ENCODE measurements around the gene GAK.

Gene GAK

GRCh38 chr4:964346-965025, 32.4 kb upstream of the GAK start:
- DNase-seq = no peak

DNA sequence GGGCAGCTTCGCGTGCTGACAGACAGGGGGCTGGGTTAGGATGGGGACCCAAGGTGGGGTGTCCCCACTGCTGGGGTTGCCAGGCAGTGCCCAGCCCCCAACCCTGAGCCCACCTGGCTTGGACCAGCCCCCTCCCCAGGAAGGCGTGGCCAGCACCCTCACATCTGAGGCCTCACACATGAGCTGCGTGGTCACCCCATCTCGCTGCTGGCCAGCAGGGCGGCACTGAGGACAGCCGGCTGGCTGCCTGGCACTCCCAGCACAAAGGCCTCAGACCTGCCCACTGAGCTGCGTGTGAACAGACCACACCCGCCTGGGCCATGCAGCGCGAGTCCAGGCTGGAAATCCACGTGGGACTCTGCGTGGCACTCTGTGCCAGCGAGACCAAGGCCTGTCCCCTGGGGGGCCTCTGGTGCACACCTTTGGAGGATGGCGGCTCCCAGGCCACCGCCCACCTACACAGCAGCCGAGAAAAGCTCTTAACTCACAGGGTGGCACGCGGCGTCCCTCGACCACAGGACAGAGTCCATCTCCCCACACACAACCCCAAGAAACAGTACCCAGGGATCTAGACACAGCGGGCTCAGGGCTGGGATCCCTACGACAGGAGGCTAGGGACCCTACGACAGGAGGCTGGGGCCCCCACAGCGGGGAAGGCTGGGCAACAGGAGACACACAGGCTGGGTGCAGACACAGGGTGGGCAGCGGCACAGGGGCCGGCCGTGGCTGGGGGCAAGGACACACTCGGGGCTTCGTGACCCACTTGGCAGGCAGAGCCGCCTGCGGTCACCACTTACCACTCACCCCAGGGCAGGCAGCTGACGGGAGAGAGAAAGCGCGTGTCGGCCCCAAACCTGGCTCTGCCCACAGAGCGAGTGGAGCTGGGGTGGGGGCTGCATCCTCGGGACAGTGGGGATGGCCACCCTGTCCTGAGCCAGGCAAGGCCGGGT, 31.4 kb upstream of the GAK start:
- DNase-seq = no peak

- no peak for DNase-seq
These were observed 30.4 kb upstream of the GAK start for GRCh38 chr4:962231-963208.

DNA sequence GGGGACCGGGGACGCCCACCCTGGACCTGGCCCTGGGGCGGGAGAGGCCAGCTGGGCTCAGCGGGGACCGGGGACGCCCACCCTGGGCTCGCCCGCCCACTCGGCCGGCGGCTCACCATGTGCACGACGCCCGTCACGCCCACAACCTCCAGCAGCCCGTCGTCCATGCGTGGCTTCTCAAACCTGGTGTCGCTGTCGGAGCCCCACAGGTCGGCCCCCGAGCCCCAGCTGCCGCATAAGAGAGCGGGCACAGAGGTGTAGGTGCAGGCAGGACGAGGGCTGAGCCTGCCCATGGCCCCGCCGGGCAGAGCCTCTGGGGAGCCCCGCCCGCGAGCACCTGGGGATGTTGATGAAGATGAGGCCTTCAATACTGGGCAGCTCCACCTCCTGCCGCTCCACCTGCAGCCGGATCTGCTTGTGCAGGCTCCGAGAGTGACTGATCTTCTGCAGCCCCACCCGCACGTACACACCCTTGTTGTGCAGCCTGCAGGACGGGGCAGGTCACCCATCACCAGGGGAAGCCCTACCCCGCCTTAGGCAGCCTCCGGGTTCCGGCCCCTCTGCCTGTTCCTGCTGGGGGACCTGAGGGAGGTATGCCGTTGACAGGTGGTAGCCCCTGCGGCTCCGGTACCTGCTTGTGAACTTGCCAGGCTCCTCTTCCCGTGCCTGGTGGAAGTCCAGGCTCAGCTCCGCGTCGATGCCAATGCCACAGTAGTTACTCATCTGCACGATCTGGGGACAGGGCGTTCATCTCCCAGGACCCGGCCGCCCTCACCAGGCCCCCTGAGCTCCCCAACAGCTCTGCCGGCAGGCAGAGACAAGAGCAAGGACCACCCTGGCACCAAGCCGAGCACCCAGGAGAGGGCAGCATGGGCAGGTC, 29.5 kb upstream of the GAK start:
- DNase-seq = no peak

GRCh38 chr4:960636-961350, 28.7 kb upstream of the GAK start:
- DNase-seq = no peak

- no peak for DNase-seq
These were observed 28.1 kb upstream of the GAK start for GRCh38 chr4:960140-960635.

- no peak for DNase-seq
These were observed 27.4 kb upstream of the GAK start for GRCh38 chr4:959338-960139.

DNA sequence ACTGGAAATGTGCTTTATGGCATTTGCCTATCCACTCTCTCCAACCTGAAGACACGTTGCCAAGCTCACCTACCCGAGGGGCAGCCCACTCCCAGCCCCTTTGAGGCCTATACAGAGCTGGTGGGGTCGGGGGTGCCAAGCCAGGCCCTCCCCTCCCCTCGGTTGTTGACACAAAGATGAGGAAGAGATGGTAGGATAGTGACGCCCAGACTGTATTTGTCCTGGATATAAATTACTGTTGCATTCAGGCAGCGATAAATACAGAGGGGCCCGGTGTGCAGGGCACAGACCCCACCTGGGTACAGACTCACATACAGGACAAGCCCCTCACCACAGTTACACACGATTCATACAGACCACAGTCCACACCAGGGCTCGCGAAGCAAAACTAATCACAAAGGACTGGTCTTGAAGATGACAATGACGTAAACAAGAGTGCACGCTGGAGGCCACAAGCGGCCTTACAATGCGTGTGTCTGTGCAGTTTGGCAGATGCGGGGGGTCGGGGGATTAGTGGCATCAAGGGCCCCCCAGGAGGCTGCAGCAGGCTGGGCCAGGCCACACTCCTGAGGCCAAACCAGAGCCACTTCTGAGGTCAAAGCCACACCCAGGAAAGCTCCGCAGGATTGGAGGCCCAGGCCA, 26.7 kb upstream of the GAK start:
- DNase-seq = no peak

- DNase-seq = no peak
These were observed 26.2 kb upstream of the GAK start for GRCh38 chr4:958314-958665.

- DNase-seq = no peak
These were observed 25.6 kb upstream of the GAK start for GRCh38 chr4:957581-958313.

GRCh38 chr4:957231-957580, 25.1 kb upstream of the GAK start:
- no peak for DNase-seq

DNA sequence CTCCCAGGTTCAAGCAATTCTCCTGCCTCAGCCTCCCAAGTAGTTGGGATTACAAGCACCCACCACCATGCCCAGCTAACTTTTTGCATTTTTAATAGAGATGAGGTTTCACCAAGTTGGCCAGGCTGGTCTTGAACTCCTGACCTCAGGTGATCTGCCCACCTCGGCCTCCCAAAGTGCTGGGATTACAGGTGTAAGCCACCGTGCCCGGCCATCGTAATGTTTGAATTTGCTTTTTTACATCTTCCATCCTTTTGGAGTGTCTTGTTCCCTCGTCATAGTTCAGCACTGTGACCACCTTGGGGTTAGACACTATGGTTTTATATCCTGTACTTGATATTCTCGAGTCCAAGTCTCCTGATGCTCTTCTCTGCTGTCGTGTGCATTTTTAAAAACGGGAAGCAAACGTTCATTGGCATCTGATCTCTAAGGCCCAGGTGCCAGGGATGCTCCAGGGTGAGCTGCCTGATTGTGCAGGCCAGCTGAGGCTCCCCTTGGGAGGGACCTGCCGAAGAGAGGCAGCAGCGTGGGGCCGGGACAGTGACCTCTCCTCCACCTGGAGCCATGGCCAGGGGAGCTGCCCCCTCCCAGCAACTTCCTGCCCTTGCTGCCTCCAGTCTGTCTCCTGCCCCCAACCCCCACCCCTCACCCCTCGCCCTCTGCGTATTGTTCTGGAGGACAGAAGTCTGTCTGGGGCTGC, 24.6 kb upstream of the GAK start:
- DNase-seq = no peak

DNA sequence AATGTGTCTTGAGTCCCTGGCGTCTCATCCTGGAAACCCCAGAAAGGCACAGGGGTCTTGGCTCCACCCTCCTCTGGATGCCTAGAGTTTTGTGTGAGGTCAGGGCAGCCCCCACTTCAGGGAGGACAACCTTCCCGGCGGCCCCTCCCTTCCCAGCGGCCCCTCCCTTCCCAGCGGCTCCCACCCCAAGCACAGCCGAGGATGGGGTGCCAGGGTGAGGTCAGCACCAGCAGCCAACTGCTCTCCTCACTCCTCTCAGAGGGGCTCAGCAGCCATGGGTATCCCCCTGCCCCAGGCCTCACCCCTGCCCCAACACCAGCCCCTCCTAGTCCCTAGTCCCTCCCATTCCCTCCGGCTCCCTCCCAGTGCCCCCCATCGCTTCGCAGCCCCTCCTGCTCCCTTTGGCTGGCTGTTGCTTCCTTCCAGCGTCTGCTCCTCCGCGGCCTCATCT, 23.8 kb upstream of the GAK start:
- DNase-seq = no peak

- no peak for DNase-seq
These were observed 23.2 kb upstream of the GAK start for GRCh38 chr4:955161-955921.

- DNase-seq = no peak
These were observed 22.3 kb upstream of the GAK start for GRCh38 chr4:954211-955020.

DNA sequence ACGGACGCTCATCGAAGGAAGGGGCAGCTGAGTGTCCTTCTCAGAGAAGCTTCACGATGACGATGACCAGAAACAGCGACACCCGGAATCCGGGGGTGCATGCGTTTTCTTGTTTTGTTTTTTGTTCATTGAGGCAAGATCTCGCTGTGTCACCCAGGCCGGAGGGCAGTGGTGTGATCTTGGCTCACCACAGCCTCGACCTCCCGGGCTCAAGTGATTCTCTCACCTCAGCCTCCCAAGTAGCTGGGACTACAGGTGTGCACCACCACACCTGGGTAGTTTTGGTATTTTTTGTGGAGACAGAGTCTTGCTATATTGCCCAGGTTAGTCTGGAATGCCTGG, 21.4 kb upstream of the GAK start:
- no peak for DNase-seq

All from fibroblast of skin of abdomen (primary cell).